HG03439 (cell line): ENCODE measurements around the gene SHISAL2B.
"Not testable (repeated sequence)": the region's sequence is repeated elsewhere in the genome, so short reads cannot be mapped to it uniquely, and the experiment has no call there.

Experiments used
- ATAC-seq: cut with Tn5 transposase; IDR thresholded peaks from one replicate; pipeline ENCODE4 v1.9.1; 2021; ENCODE audit warnings: mild to moderate bottlenecking, moderate library complexity; ENCODE audit not compliant: unreplicated experiment

Gene SHISAL2B

DNA sequence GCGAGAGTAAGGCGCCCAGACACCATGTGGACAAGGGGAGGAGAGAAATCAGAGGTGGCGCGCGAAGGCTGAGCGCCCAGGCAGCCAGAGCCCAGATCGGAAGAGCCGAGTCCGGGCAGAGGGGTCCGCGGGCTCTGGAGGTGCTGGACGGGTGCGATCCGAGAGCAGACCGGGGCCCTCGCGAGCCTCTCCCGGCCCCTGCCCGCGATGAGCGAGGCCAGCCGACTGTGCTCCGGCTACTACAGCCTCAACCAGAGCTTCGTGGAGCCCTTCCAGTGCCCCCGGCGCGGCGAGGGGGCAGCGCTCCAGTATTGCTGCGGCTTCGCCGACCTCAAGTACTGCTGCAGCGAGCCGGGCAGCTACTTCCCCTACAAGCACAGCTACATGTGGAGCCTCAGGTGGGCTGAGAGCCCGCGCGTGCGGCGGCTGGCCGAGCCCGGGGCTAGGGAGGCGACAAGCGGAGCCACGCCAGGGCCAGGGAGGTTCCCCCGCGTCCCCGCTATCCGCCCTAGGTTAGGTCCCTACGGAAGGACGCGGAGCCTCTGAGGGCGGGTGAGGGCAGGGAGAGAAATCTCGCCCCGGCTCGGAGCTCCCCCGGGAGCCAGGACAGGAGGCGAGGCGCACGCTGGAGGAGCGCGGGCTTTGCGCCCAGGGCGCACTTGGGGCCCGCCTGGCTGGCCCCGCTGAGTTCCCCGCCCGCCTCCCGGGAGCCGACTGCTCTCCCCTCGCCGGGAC is at the start of gene SHISAL2B:
Gene SHISAL2B (plus strand): TSS at position 87 of the 735 bp plus-strand sequence. CDS start 121 bp downstream, at position 208.
- ATAC-seq = no peak

DNA sequence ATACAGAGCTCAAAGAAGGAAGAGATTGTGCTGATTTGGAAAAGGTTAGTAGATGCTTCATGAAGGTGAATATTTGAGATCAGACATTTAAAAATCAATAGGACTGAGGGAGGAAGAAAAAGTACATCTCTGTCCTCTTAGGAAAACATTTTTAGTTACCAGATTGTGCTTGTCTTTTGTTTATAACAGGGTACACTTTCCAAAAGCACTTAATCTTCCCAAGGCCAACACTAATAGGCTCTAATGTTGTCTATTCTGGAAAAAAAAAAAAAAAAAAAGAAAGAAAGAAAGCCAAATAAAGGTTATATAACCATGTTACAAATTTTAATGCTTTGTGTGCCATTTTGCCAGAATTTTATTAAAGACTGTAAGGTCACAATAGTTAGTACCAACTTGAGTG is 45.5 kb upstream of the SHISAL2B start:
- ATAC-seq = no peak

GRCh38 chr5:64646169-64646568 is 44.1 kb upstream of the SHISAL2B start:
- ATAC-seq = no peak

- no peak for ATAC-seq
Observed at GRCh38 chr5:64649512-64649911, 40.8 kb upstream of the SHISAL2B start.

DNA sequence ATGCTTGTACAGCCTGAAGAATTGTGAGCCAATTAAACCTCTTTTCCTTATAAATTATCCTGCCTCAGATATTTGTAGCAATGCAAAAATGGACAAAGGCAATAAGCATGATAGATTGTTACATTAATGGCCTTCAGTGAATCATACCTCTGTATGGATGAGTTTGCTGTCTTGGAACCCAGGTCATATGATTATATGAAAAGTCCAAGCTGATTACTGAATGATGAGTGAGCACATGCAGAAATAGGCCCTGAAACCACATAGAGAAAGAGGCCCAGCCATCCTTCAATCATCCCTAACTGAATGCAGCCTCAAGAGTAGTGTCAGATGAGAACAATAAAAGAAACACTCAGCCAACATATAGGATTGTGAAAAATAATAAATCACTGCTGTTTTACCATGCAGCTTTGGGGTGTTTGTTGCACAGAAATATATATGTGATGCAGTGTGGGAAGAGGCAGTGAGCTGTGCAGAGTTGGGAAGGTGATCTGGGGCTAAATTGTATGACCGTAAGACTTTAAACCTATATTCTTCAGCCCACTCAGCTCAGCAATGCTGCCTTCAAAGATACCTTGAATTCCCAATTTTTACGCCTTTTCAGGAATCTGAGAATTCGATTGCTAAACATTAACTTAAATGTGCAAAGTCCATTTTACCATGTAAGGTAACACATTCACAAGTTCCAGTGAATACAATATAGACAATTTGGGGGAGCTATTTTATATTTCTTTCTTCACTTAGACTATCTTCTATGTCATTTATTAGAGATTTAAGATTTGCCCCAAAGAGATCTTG is 36.3 kb upstream of the SHISAL2B start:
- no peak for ATAC-seq

GRCh38 chr5:64654561-64654938 is 35.8 kb upstream of the SHISAL2B start:
- ATAC-seq = no peak

DNA sequence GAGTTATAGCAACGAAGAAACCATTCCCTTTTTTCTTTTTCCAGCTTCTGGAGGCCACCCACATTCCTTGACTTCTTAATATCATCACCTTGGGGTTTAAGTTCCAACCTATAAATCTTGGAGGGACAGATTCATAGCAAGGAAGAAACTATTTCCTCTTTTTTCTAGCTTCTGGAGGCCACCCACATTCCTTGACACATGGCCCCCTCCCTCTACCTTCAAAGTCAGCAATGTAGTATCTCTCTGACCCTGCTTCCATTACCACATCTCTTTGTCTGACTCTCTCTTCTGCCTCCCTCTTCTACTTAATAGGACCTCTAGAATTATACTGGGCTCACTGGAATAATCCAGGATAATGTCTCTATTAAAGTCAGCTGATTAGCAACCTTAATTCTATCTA is 34.7 kb upstream of the SHISAL2B start:
- no peak for ATAC-seq

DNA sequence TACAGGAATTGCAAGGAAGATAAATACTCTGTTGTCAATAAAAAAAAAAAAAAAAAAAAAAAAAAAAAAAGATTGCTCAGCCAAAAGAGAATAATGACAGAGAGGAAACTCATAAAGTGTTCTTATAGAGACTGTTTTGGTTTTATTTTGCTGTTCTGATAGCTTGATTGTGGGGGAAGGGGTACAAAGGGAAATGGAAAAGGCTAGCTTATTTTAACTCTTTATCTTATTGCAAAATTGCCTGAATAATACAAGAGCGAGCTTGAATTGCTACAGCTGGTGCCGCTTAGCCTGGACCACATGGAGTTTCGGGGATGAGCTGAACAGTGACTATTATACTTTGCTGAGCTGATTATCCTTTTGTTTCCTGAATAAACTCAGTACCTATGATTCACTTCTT is 31.0 kb upstream of the SHISAL2B start:
- ATAC-seq = no peak

GRCh38 chr5:64663181-64663580 is 27.1 kb upstream of the SHISAL2B start:
- not testable (repeated sequence) for ATAC-seq

DNA sequence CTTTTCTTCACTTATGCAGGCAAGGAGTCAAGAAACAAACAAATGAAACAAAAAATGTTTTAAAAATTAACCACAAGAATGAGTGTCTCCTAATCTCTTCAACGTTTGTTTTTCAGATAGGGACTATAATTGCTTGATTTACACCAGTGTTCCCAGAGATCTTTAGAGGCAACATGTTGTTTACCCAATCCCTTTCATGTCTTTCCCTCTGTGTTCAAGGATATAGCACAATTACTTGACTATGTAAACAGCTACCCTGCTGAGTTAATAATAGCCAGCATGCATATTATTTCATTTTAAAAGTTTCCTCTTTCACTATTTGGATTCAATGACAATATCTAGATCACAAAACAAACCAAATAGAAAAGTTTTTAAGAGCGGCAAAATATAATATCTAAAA is 25.1 kb upstream of the SHISAL2B start:
- ATAC-seq = no peak

- ATAC-seq = no peak
Observed at GRCh38 chr5:64666078-64666477, 24.2 kb upstream of the SHISAL2B start.

- no peak for ATAC-seq
Observed at GRCh38 chr5:64667068-64667467, 23.2 kb upstream of the SHISAL2B start.

DNA sequence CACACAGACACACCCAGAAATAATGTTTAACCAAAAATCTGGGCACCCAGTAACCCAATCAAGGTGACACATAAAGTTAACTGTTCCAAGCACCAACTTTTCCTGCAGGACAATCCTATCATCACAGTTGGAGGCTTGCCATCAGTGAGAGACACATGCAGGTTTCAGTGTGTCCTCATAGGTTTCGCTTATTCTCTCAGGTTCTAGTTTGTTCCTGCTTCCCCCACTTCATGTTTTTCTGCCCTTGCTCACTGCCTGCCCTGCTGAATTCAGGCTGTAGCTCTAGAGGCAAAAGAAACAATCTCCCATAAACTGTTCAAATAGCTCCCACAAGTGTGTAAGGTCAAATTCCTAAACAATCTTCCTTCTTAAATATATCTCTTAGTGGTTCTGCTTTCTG is 20.0 kb upstream of the SHISAL2B start:
- ATAC-seq = no peak

DNA sequence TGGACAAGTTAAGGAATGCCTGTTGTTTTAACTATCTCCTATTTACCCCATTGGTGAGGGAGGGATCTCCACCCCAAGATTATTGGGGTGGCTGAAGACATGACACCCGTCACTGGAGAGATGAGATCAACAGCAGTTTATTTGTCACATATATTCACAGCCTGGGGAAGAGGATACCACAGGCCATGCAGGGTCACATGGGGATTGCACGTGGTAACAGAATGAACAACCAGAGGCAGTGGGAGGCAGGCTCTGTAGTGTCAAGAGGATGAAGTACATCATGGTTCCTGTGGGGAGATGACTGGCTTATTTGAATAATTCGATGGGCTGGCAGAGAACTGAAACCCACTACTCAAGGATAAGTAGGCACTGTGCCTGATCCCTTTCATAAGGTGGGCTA is 18.6 kb upstream of the SHISAL2B start:
- no peak for ATAC-seq

- ATAC-seq = no peak
Observed at GRCh38 chr5:64678374-64678773, 11.9 kb upstream of the SHISAL2B start.

GRCh38 chr5:64680289-64680688 is 10.0 kb upstream of the SHISAL2B start:
- ATAC-seq = no peak

- ATAC-seq = no peak
Observed at GRCh38 chr5:64682608-64683007, 7.7 kb upstream of the SHISAL2B start.

DNA sequence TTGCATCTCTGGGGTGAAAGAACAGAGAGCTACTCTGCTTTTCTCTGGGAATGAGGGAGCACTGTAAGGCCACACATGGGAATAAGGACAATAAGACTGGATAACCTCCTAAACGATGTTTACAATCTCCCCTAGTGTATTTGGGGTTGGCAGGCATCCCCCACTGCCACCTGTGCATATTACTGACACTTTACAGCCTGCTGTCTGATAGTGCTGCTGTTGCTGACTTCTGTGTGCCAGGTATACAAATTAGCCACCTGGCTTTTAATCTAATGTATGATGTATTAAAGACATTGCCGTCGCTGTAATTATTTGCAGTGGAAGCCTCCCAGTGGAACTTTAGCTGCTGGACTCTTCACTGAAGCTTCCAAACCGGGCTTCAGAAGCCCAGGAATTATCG is 4.4 kb upstream of the SHISAL2B start:
- no peak for ATAC-seq

GRCh38 chr5:64688391-64688790 is 1.9 kb upstream of the SHISAL2B start:
- no peak for ATAC-seq

DNA sequence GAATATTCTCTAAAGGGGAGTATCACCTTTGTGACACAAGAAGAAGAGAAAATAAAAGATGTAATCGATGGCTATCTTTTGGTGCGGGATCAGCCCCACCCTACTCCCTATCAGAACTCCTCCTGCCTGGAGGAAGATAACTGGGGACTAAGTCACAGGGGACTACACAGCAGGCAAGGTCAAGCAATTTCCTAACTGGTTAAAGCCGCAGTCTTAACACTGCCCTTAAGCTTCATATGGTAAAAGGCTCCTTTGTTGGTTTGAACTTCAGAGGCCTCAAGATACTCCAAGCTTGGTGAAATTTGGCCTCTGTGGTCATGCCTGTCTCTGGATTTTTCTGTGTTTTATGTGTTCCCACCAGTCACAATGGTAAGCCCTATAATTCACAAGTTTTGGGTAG is 1.3 kb upstream of the SHISAL2B start:
- ATAC-seq = no peak

- no peak for ATAC-seq
Observed at GRCh38 chr5:64690104-64690416, 243 bp upstream of the SHISAL2B start.

GRCh38 chr5:64691291-64691690 is 988 bp downstream of the SHISAL2B start:
- no peak for ATAC-seq

- ATAC-seq = no peak
Observed at GRCh38 chr5:64693636-64694035, 3.3 kb downstream of the SHISAL2B start.
